Karpas-422 (cell line): Measurements from ENCODE around the gene GPR87. TPM values are rescaled to one million over a fixed set of nuclear protein-coding genes. Genes with fewer than 3 reads are reported as not detected.

Experiments
- DNase-seq: peaks from one replicate; pipeline ENCODE4 v3.0.0-alpha.2; 2015
- H2AFZ ChIP-seq: fragments of 200-600 bp; sonication (generic); 2 replicates; pipeline ENCODE4 v1.6.1; 2014; ENCODE audit warnings: antibody characterized with exemption, low read length, mixed read lengths
- H3K27ac ChIP-seq: fragments of 200-600 bp; sonication (generic); 2 replicates; pipeline ENCODE4 v1.5.1; 2014; ENCODE audit warnings: mild to moderate bottlenecking, low read length, moderate library complexity
- H3K27me3 ChIP-seq: fragments of 200-600 bp; sonication (generic); 2 replicates; pipeline ENCODE4 v1.6.1; 2014; ENCODE audit warnings: low read length, mixed read lengths
- H3K36me3 ChIP-seq: fragments of 200-600 bp; sonication (generic); 2 replicates; pipeline ENCODE4 v1.6.1; 2014; ENCODE audit warnings: low read length, mixed read lengths; ENCODE audit not compliant: insufficient read depth
- H3K4me1 ChIP-seq: fragments of 200-600 bp; sonication (generic); 2 replicates; pipeline ENCODE4 v1.6.1; 2014; ENCODE audit warnings: mild to moderate bottlenecking, low read length, mixed read lengths
- H3K4me2 ChIP-seq: fragments of 200-600 bp; sonication (generic); 2 replicates; pipeline ENCODE4 v1.6.1; 2014; ENCODE audit warnings: low read length, low read depth, mild to moderate bottlenecking; ENCODE audit not compliant: poor library complexity, severe bottlenecking
- H3K4me3 ChIP-seq: fragments of 200-600 bp; sonication (generic); 2 replicates; pipeline ENCODE4 v1.5.1; 2014; ENCODE audit warnings: mild to moderate bottlenecking, antibody characterized with exemption, low read length, mixed read lengths
- H3K79me2 ChIP-seq: fragments of 200-600 bp; sonication (generic); 2 replicates; pipeline ENCODE4 v1.6.1; 2014; ENCODE audit warnings: mild to moderate bottlenecking, low read length, mixed read lengths
- H3K9ac ChIP-seq: fragments of 200-600 bp; sonication (generic); 2 replicates; pipeline ENCODE4 v1.6.0; 2014; ENCODE audit warnings: low read length
- H3K9me2 ChIP-seq: fragments of 200-600 bp; sonication (generic), shearing (Covaris generic); replicated peaks from 2 replicates; pipeline ENCODE4 v1.6.0; 2014; ENCODE audit warnings: mild to moderate bottlenecking, low read length, moderate library complexity; ENCODE audit not compliant: insufficient read depth
- H3K9me3 ChIP-seq: fragments of 300-700, 200-600 bp; sonication (generic); 2 replicates; pipeline ENCODE4 v1.6.1; 2014; ENCODE audit warnings: low read length, mixed read lengths
- H4K20me1 ChIP-seq: fragments of 200-600 bp; sonication (generic); 2 replicates; pipeline ENCODE4 v1.6.1; 2014; ENCODE audit warnings: mild to moderate bottlenecking, antibody characterized with exemption, low read length, low read depth; ENCODE audit not compliant: insufficient read depth
- total RNA-seq: library from RNA; depleted of rRNA; stranded (reverse); fragments of >200 nt; shearing (Covaris generic); gene quantifications from 2 replicates; pipeline ENCODE4 v1.2.3, GENCODE V29; 2014; ENCODE audit warnings: low replicate concordance; rRNA removed

The GPR87 gene
- total RNA-seq, 1 experiment from 2014 or later, result not detected

- Histone ChIP-seq H3K4me2 (no peak overlapping the region), H3K79me2 (no peaks in the 10 kb centered on the region), H3K9ac (no peak overlapping the region)
These were observed 57.0 kb downstream of the GPR87 start for GRCh38 chr3:151259664-151260063.

GRCh38 chr3:151256749-151257148 lies 59.9 kb downstream of the GPR87 start:
- Histone ChIP-seq H3K9ac (no peak overlapping the region), H3K36me3 (no peaks in the 10 kb centered on the region), H3K4me2 (no peak overlapping the region), H3K27ac (no peak overlapping the region), H3K4me1 (no peaks in the 10 kb centered on the region), H4K20me1 (no peaks in the 10 kb centered on the region), H3K9me2 (no peaks in the 10 kb centered on the region), H3K79me2 (no peaks in the 10 kb centered on the region), H3K27me3 (no peaks in the 10 kb centered on the region), H2AFZ (no peak overlapping the region), H3K4me3 (no peak overlapping the region), H3K9me3 (no peaks in the 10 kb centered on the region)
- DNase-seq, result no peak

More at GRCh38 chr3:151259664-151260063, 57.0 kb downstream of the GPR87 start:
- Histone ChIP-seq H3K27me3 (no peaks in the 10 kb centered on the region), H3K4me3 (no peak overlapping the region), H3K9me3 (no peaks in the 10 kb centered on the region), H4K20me1 (no peaks in the 10 kb centered on the region), H3K9me2 (no peaks in the 10 kb centered on the region), H3K4me1 (no peaks in the 10 kb centered on the region), H3K27ac (no peak overlapping the region), H3K36me3 (no peaks in the 10 kb centered on the region), H2AFZ (no peak overlapping the region)
- no peak for DNase-seq

GRCh38 chr3:151248772-151249337 lies 67.8 kb downstream of the GPR87 start:
- Histone ChIP-seq H3K4me3 (no peak overlapping the region), H3K4me1 (no peaks in the 10 kb centered on the region), H3K9me3 (no peaks in the 10 kb centered on the region), H2AFZ (no peak overlapping the region), H3K9me2 (no peaks in the 10 kb centered on the region), H3K79me2 (no peaks in the 10 kb centered on the region), H4K20me1 (no peaks in the 10 kb centered on the region), H3K27me3 (no peaks in the 10 kb centered on the region), H3K9ac (no peak overlapping the region), H3K27ac (no peak overlapping the region), H3K4me2 (no peak overlapping the region), H3K36me3 (no peaks in the 10 kb centered on the region)
- no peak for DNase-seq

Other genes starting within 250 kb of the GPR87 start
- 0.58 and 2.4 TPM in 2 replicates for gene MED12L, start 231.2 kb downstream of the GPR87 start, total RNA-seq
- gene GPR171, start 113.6 kb downstream of the GPR87 start, total RNA-seq, result not detected in 2 replicates
- gene P2RY14, start 38.3 kb downstream of the GPR87 start, total RNA-seq, result not detected in 2 replicates
- gene P2RY13, start 12.7 kb upstream of the GPR87 start, total RNA-seq, result 0.40 and 0.97 TPM in 2 replicates
- gene P2RY12, start 67.9 kb upstream of the GPR87 start, total RNA-seq, result not detected in 2 replicates
- gene IGSF10, start 144.2 kb upstream of the GPR87 start, total RNA-seq, result 0.07 TPM in 1 of 2 replicates, not detected in the other